H1 (cell line): ENCODE measurements around the gene CBY1. TPM values are rescaled to one million over a fixed set of nuclear protein-coding genes. Genes with fewer than 3 reads are reported as not detected.

Experiments used
- KDM4A ChIP-seq: IDR thresholded peaks from one replicate; pipeline ENCODE4 v1.7.1; 2012; ENCODE audit warnings: low read depth, mild to moderate bottlenecking, moderate library complexity, low read length, inconsistent platforms; ENCODE audit not compliant: severe bottlenecking
- POLR2AphosphoS5 ChIP-seq: IDR thresholded peaks from 2 replicates; pipeline ENCODE4 v1.6.1; 2011; ENCODE audit warnings: low read depth, low read length
- polyA plus RNA-seq, 7 experiments: library from polyadenylated mRNA; depleted of rRNA in 3 of 7; stranded (reverse) in 5 of 7; unstranded in 2 of 7; fragments of >200 nt in 5 of 7; fragments of 200-250 nt in 2 of 7; gene quantifications; 1 replicate in 5 of 7; 2 replicates in 1 of 7; 4 replicates in 1 of 7; pipeline versions ENCODE4 v1.2.1 to v1.2.3, GENCODE V29; 2011 to 2013; ENCODE audit warnings: missing spikeins in 2 of 7, mixed read lengths in 2 of 7
- total RNA-seq: library from RNA; stranded (reverse); fragmentation: NEBNext Ultra II Directional; extraction: Animal tissue kit (Norgen Biotek cat#: 25700); gene quantifications from 2 replicates; pipeline ENCODE4 v1.2.1, GENCODE V29; 2021

The CBY1 gene
- total and polyA plus RNA-seq, 2 of the 8 experiments (the other 6 are each of a cell fraction or from before 2014, with no cell fraction given), result 23.2 to 30.2 TPM

GRCh38 chr22:38706101-38706900 is 49.9 kb downstream of the CBY1 start (continued):
- TF ChIP-seq POLR2AphosphoS5 (peak; percentile 3; the same call in 1 of the 2 replicates), KDM4A (peak; percentile 57)
